OCI-LY3 (cell line): ENCODE data around the gene NOL4L.
"Not testable (repeated sequence)": the region's sequence is repeated elsewhere in the genome, so short reads cannot be mapped to it uniquely, and the experiment has no call there.

ENCODE experiments used
- CTCF ChIP-seq: fragments of 200-600, 300-600 bp; sonication (generic); IDR thresholded peaks from 2 replicates; pipeline ENCODE4 v1.5.1; 2014; ENCODE audit warnings: antibody characterized with exemption, low read length, low read depth
- EZH2phosphoT487 ChIP-seq: fragments of 200-600 bp; shearing (Covaris generic); IDR thresholded peaks from 2 replicates; pipeline ENCODE4 v1.6.1; 2018; ENCODE audit warnings: antibody characterized with exemption, mixed run types, low read depth

GRCh38 chr20:32594669-32595068 lies 9.5 kb upstream of the NOL4L start:
- TF ChIP-seq CTCF, EZH2phosphoT487: not testable (repeated sequence)
